Muscle layer of duodenum (tissue), 2 donors: ENCODE results near the gene GDF15.

Source experiments
- H3K27ac ChIP-seq: one replicate; pipeline ENCODE4 v1.7.0; 2013; ENCODE audit warnings: mild to moderate bottlenecking, low read length
- H3K27me3 ChIP-seq: one replicate; pipeline ENCODE4 v1.7.0; 2013; ENCODE audit warnings: low read depth, mild to moderate bottlenecking, control low read depth, low read length
- H3K36me3 ChIP-seq, 2 donors: one replicate each; pipeline ENCODE4 v1.7.0; 2013; ENCODE audit warnings: low read length in 2 of 2, control low read depth in 1 of 2, mild to moderate bottlenecking in 1 of 2; ENCODE audit not compliant: insufficient read depth in 2 of 2, control insufficient read depth in 1 of 2
- H3K4me1 ChIP-seq, 2 donors: one replicate each; pipeline ENCODE4 v1.7.0; 2013; ENCODE audit warnings: low read length in 2 of 2, mild to moderate bottlenecking in 2 of 2, control low read depth in 1 of 2, moderate library complexity in 1 of 2; ENCODE audit not compliant: insufficient read depth in 2 of 2, control insufficient read depth in 1 of 2
- H3K4me3 ChIP-seq, 2 donors: one replicate each; pipeline ENCODE4 v1.7.0; 2013; ENCODE audit warnings: low read length in 2 of 2, low read depth in 1 of 2, mild to moderate bottlenecking in 1 of 2
- H3K9me3 ChIP-seq, 2 donors: one replicate each; pipeline ENCODE4 v1.7.0; 2013; ENCODE audit warnings: low read length in 2 of 2, control low read depth in 1 of 2, mild to moderate bottlenecking in 1 of 2; ENCODE audit not compliant: control insufficient read depth in 1 of 2
- donor health status: healthy.

The GDF15 gene

DNA sequence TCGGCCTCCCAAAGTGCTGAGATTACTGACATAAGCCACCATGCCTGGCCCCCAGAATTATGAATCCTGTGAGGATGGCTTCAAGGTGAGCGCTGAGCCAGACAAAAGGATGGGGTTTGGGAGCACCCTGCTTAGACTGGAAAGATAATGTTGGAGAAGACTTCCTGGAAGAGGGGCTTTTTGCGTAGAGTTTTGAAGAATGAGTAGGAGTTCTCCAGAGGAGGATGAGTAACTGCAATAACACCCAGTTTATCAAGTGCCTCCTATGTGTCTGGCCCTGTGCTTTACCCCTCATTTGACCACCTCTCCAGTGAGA, 641 bp upstream of the GDF15 start:
- no peaks in the 10 kb centered on the region for H3K9me3 ChIP-seq
- no peak overlapping the region for H3K27ac ChIP-seq
- H3K36me3 ChIP-seq = no peaks in the 10 kb centered on the region
- H3K4me1 ChIP-seq = peaks cover 5 to 7% of the 10 kb centered on the region in 2 donors
- H3K4me3 ChIP-seq = no peak overlapping the region
- no peaks in the 10 kb centered on the region for H3K27me3 ChIP-seq

DNA sequence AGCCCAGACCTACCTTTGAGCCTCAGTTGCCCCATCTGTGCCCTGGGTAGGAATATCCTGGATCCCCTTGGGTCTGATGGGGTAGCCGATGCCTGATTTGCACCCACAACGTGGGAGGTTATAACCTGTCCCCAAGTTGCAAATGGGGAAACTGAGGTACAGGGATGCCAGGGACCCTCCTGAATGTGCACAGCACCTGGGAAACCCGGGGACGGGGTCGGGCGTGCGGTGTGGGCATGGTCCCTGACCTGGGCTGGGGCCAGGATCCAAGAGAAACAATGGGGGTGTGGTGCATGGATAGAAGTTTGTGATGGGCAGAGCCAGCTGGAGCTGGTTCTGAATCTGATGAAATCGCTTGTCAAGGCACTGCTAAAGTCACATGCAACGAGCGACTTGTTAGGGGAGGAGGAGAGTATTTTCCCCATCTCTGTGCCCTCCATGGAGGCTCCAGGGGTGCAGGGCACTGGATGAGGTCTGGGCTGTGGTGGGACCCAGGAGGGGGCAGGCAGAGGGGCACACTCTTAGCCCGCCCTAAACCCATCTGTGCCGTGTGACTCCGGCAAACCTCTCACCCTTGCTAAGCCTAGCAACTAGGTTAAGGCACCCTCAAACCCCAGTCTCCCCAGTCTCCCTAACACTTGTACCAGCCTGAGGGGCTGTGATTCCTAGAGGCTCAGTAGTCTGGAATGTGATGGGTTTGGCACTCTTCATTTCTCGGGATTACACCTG, 749 bp downstream of the GDF15 start:
- Histone ChIP-seq H3K36me3 (no peaks in the 10 kb centered on the region), H3K9me3 (no peaks in the 10 kb centered on the region), H3K27ac (peak overlapping the region; percentile 62), H3K27me3 (no peaks in the 10 kb centered on the region), H3K4me1 (peaks cover 5 to 7% of the 10 kb centered on the region in 2 donors), H3K4me3 (peak overlapping the region; percentile 35 to 67)

DNA sequence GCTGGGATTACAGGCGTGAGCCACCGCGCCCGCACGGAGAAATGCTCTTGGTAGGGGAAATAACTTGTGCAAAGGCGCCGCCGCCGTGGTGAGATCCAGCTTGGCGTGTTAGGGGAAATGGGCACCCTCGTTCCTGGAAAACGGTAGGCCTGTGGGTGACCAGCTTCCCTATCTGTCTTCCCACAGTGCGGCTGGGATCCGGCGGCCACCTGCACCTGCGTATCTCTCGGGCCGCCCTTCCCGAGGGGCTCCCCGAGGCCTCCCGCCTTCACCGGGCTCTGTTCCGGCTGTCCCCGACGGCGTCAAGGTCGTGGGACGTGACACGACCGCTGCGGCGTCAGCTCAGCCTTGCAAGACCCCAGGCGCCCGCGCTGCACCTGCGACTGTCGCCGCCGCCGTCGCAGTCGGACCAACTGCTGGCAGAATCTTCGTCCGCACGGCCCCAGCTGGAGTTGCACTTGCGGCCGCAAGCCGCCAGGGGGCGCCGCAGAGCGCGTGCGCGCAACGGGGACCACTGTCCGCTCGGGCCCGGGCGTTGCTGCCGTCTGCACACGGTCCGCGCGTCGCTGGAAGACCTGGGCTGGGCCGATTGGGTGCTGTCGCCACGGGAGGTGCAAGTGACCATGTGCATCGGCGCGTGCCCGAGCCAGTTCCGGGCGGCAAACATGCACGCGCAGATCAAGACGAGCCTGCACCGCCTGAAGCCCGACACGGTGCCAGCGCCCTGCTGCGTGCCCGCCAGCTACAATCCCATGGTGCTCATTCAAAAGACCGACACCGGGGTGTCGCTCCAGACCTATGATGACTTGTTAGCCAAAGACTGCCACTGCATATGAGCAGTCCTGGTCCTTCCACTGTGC, 2.4 kb downstream of the GDF15 start:
- Histone ChIP-seq H3K4me3 (peak overlapping the region in 1 of 2 donors; percentile 48), H3K27me3 (no peaks in the 10 kb centered on the region), H3K9me3 (no peaks in the 10 kb centered on the region), H3K27ac (no peak overlapping the region), H3K4me1 (peaks cover 5 to 7% of the 10 kb centered on the region in 2 donors), H3K36me3 (no peaks in the 10 kb centered on the region)

DNA sequence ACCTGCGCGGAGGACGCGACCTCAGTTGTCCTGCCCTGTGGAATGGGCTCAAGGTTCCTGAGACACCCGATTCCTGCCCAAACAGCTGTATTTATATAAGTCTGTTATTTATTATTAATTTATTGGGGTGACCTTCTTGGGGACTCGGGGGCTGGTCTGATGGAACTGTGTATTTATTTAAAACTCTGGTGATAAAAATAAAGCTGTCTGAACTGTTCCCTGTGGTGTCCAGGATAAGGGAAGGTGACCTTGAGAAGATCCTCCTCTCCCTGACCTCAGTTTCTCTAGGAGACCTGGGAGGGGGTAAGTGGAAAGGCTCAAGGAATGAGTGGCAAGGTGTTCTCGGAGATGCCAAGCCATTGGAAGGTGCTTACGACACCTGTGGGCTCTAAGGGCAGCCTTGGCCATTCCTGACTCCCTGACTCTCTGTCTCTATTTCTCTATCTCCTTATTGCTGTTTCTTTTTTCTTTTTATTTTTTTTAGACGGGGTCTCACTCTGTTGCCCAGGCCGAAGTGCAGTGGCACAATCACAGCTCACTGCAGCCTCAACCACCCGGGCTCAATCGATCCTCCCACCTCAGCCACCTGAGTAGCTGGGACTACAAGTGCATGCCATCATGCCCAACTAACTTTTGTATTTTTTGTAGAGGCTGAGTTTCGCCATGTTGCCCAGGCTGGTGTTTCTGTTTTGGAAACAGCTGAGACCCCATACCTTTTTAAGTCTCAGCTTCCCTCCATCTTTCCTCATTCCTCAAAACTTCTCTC, 3.2 kb downstream of the GDF15 start:
- H3K9me3 ChIP-seq = no peaks in the 10 kb centered on the region
- H3K36me3 ChIP-seq = no peaks in the 10 kb centered on the region
- H3K27me3 ChIP-seq = no peaks in the 10 kb centered on the region
- peak overlapping the region in 1 of 2 donors; percentile 48 for H3K4me3 ChIP-seq
- no peak overlapping the region for H3K27ac ChIP-seq
- H3K4me1 ChIP-seq = peaks cover 5 to 7% of the 10 kb centered on the region in 2 donors

DNA sequence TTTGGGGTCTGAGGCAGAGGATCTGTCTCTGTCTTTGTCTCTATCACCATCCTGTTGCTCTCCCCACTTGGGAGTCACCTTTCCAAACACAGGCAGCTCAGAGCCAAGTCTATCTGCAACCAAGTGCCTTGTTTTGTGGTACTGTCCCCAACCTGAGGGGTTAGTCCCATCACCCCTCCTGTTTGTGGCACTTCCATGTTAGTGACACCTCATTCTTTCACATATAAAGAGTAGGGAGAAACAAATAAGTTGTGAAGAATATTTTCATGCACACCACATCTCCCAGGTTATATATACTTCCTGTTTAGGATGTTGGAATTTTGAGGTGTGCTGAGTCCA, 3.7 kb downstream of the GDF15 start:
- H3K36me3 ChIP-seq = no peaks in the 10 kb centered on the region
- H3K9me3 ChIP-seq = no peaks in the 10 kb centered on the region
- H3K4me3 ChIP-seq = no peak overlapping the region
- H3K27me3 ChIP-seq = no peaks in the 10 kb centered on the region
- peaks cover 5 to 7% of the 10 kb centered on the region in 2 donors for H3K4me1 ChIP-seq
- no peak overlapping the region for H3K27ac ChIP-seq

DNA sequence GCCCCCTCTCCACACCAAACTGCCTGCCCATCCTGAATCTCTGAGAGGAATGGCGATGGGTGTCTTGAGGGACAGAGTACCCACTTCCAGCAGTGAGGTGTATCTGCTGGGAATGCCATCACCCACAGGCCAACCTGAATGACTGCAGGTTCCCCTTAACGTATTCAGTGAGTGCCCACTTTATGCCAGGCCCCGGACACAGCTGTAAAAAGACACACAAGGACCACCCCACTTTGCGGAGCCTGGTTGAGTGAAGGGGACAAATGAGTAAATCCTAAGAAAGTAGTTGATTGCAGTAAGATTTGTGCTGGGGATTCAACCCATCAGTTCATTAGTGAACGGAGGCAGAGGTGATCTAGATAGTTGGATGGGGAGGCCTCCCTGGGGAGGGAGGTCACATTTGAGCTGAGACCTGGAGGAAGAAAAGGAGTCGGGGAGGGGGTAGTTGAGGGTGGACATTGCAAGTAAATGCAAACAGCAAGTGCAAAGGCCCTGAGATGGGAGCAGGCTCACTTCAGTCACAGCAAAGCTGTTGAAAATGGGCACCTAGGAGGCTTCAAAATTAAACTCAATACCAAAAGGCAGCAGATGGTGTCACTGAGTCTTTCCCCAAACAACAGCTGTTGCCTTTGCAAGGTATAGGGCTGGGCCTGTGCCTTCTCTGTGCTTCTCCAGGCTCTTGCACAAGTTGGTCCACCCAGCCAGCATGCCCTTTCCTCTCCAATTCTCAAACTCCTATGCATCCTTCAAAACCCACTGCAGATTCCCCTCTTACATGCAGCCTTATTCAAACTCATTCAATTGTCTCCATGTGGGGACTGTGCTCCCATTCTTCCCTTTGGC, 4.3 kb downstream of the GDF15 start:
- H3K4me1 ChIP-seq = peaks cover 5 to 7% of the 10 kb centered on the region in 2 donors

DNA sequence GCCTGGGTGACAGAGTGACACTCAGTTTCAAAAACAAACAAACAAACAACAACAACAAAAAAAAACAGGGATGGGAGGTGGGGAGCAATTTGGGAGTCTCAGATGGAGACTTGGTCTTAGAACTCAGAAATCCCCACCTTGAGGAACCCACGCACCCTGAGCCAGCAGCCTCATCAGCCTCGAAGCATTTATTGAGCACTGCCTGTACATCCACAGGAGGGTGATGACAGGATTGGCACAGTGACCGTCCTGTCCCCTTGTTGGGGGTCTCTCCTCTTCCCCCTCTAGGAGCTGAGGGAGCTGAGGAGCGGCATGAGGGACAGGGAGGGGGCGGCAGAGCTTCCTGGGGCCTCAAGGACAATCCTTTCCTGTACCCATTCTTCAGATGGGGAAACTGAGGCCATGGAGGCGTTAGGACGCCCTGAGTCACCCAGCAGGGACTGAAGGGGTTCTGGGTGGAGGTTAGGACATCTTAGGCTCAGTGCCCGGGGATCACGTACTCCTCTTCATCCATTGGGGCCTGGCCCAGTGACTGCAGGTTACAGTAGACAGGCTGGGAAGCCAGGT, 5.6 kb downstream of the GDF15 start:
- peaks cover 0 to 7% of the 10 kb centered on the region in 2 donors for H3K4me1 ChIP-seq
- no peaks in the 10 kb centered on the region for H3K9me3 ChIP-seq
- H3K27ac ChIP-seq = no peak overlapping the region
- H3K27me3 ChIP-seq = no peaks in the 10 kb centered on the region
- no peak overlapping the region for H3K4me3 ChIP-seq
- no peaks in the 10 kb centered on the region for H3K36me3 ChIP-seq

More for the DNA sequence above, 4.3 kb downstream of the GDF15 start:
- Histone ChIP-seq H3K27me3 (no peaks in the 10 kb centered on the region), H3K4me3 (no peak overlapping the region), H3K27ac (no peak overlapping the region), H3K9me3 (no peaks in the 10 kb centered on the region), H3K36me3 (no peaks in the 10 kb centered on the region)

DNA sequence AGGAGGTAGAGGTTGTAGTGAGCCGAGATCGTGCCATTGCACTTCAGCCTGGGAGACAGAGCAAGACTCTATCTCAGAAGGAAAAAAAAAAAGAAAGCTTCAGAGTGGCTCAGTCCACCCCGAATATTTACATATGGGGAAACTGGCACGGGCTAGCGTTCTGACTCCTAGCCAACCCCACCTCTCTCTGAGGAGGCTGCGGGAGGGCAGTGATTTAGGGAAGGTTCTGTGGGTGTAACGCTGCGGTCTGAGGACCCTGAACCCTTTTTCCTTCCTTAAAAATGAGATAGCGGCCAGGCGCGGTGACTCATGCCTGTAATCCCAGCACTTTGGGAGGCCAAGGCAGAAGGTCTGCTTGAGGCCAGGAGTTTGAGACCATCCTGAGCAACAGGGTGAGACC, 6.5 kb downstream of the GDF15 start:
- no peaks in the 10 kb centered on the region for H3K9me3 ChIP-seq
- no peaks in the 10 kb centered on the region for H3K36me3 ChIP-seq
- H3K27ac ChIP-seq = no peak overlapping the region
- H3K4me1 ChIP-seq = peaks cover 0 to 11% of the 10 kb centered on the region in 2 donors
- no peak overlapping the region for H3K4me3 ChIP-seq
- H3K27me3 ChIP-seq = no peaks in the 10 kb centered on the region

DNA sequence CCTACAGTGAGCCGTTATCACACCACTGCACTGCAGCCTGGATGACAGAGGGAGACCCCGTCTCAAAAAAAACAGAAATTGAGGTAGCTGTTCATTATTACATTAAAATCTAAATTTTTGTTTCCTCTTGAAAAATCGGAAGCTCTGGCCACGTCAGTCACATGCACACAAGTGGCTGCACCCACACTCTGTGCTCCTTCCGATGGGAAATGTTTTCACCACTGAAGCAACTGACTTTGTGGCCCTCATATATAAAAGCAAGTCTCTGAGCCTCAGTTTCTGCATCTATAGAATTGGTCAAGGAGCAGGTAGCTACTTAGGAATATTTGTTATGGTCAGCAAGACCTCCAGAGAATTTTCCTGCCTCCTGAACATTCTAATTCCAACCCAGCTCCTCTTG, 7.0 kb downstream of the GDF15 start:
- Histone ChIP-seq H3K27ac (peak overlapping the region; percentile 8), H3K4me1 (peaks cover 0 to 13% of the 10 kb centered on the region in 2 donors)

DNA sequence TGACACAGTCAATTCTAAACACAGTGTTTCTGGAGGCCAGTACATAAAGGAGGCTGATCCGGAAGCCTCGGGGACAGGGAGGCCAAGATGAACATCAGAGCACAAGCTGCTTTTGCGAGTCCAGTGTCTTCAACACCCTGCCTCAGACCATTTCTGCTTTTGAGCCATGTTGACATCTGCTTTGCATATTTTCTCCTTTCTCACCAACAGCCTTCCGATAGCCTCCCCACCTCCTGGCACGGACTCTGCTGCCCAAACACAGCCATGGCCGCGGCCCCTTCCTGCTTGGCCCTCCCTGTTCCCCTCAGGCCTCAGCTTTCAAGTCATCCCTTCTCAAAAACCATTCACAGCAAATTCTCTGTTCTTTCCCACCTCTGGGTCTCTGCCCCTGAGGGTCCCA, 7.9 kb downstream of the GDF15 start:
- Histone ChIP-seq H3K36me3 (no peaks in the 10 kb centered on the region), H3K9me3 (no peaks in the 10 kb centered on the region), H3K4me1 (peaks cover 0 to 6% of the 10 kb centered on the region in 2 donors), H3K27me3 (no peaks in the 10 kb centered on the region), H3K4me3 (no peak overlapping the region), H3K27ac (no peak overlapping the region)

More for the DNA sequence above, 7.0 kb downstream of the GDF15 start:
- Histone ChIP-seq H3K4me3 (no peak overlapping the region), H3K9me3 (no peaks in the 10 kb centered on the region), H3K27me3 (no peaks in the 10 kb centered on the region), H3K36me3 (no peaks in the 10 kb centered on the region)
